OCI-LY7 (cell line): Measurements from ENCODE around the gene TOB2. TPM values are rescaled to one million over a fixed set of nuclear protein-coding genes. Genes with fewer than 3 reads are reported as not detected.

Experiments used
- BruUV-seq: library from RNA; stranded (reverse); fragments of 400-500 nt; replicated peaks from 2 replicates; lab custom pipeline; 2021; lab: Mats Ljungman, UMichigan
- CTCF ChIA-PET: fragments of 300-600 bp; sonication (Branson Sonifier 250); formaldehyde crosslinking; loops from one replicate; lab custom pipeline; 2022; ENCODE audit warnings: antibody characterized with exemption; ENCODE audit not compliant: unreplicated experiment; lab: Charles Lee
- POLR2A ChIA-PET: fragments of 300-600 bp; sonication (Branson Sonifier 250); formaldehyde crosslinking; loops from one replicate; lab custom pipeline; 2022; ENCODE audit warnings: antibody characterized with exemption; lab: Charles Lee
- DNase-seq: peaks from one replicate; pipeline ENCODE4 v3.0.0-alpha.2; 2015; ENCODE audit warnings: low spot score
- H2AFZ ChIP-seq: fragments of 200-600 bp; sonication (generic), shearing (Covaris generic); 2 replicates; pipeline ENCODE4 v1.6.1; 2014; ENCODE audit warnings: mild to moderate bottlenecking, antibody characterized with exemption, low read length, moderate library complexity
- H3K27ac ChIP-seq: fragments of 200-600 bp; sonication (generic); 2 replicates; pipeline ENCODE4 v1.5.1; 2014; ENCODE audit warnings: mixed run types, low read depth, mild to moderate bottlenecking, moderate library complexity, low read length, inconsistent platforms; ENCODE audit not compliant: poor library complexity, severe bottlenecking
- H3K36me3 ChIP-seq: fragments of 200-600 bp; sonication (generic); 2 replicates; pipeline ENCODE4 v1.6.1; 2014; ENCODE audit warnings: mild to moderate bottlenecking, antibody characterized with exemption, low read length, moderate library complexity, mixed read lengths; ENCODE audit not compliant: insufficient read depth
- H3K4me1 ChIP-seq: fragments of 200-600 bp; sonication (generic); 2 replicates; pipeline ENCODE4 v1.5.1; 2014; ENCODE audit warnings: mild to moderate bottlenecking, low read length; ENCODE audit not compliant: insufficient read depth, poor library complexity, severe bottlenecking
- H3K4me2 ChIP-seq: fragments of 200-600 bp; sonication (generic); 2 replicates; pipeline ENCODE4 v1.6.1; 2014; ENCODE audit warnings: mild to moderate bottlenecking, low read length
- H3K4me3 ChIP-seq: fragments of 200-600 bp; sonication (generic); 2 replicates; pipeline ENCODE4 v1.5.1; 2014; ENCODE audit warnings: mild to moderate bottlenecking, low read depth, low read length; ENCODE audit not compliant: poor library complexity, severe bottlenecking
- H3K79me2 ChIP-seq: fragments of 200-600 bp; sonication (generic); 2 replicates; pipeline ENCODE4 v1.6.1; 2016; ENCODE audit warnings: low read depth, mild to moderate bottlenecking, low read length, moderate library complexity, mixed read lengths; ENCODE audit not compliant: insufficient read depth
- H3K9me2 ChIP-seq: fragments of 200-600 bp; sonication (generic); 2 replicates; pipeline ENCODE4 v1.6.1; 2016; ENCODE audit warnings: mild to moderate bottlenecking, low read length, mixed read lengths; ENCODE audit not compliant: insufficient read depth
- H3K9me3 ChIP-seq: fragments of 200-600 bp; sonication (generic); 2 replicates; pipeline ENCODE4 v1.6.1; 2014; ENCODE audit warnings: mild to moderate bottlenecking, mixed run types, low read length, mixed read lengths
- H4K20me1 ChIP-seq: fragments of 200-600 bp; sonication (generic); 2 replicates; pipeline ENCODE4 v1.6.1; 2014; ENCODE audit warnings: mild to moderate bottlenecking, antibody characterized with exemption, low read length, moderate library complexity, mixed read lengths; ENCODE audit not compliant: insufficient read depth
- CTCF ChIP-seq: fragments of 200-600 bp; sonication (generic); conservative IDR thresholded peaks from 2 replicates; pipeline ENCODE4 v1.5.1; 2014; ENCODE audit warnings: mild to moderate bottlenecking, antibody characterized with exemption, low read length, moderate library complexity, mixed read lengths
- EZH2phosphoT487 ChIP-seq: fragments of 200-600 bp; sonication (generic); IDR thresholded peaks from 2 replicates; pipeline ENCODE4 v1.6.1; 2018; ENCODE audit warnings: low read depth, borderline replicate concordance, mild to moderate bottlenecking, mixed run types, antibody characterized with exemption, low read length, moderate library complexity, mixed read lengths
- intact Hi-C: fragments of 100-400 bp; cut with micrococcal nuclease; formaldehyde crosslinking; loops from one replicate; pipeline ENCODE4 v1.10.0; 2022; ENCODE audit not compliant: unreplicated experiment
- total RNA-seq, 2 experiments: library from RNA; depleted of rRNA in 1 of 2; stranded (reverse); fragments of >200 nt in 1 of 2; shearing (Covaris generic) in 1 of 2; gene quantifications; 2 replicates each; pipeline ENCODE4 v1.2.3, GENCODE V29; 2014 to 2022

TOB2 gene
- total RNA-seq, 2 experiments from 2014 or later, result 13.5 to 27.0 TPM

- H3K4me2 ChIP-seq, result no peak overlapping the region
- no peak overlapping the region for H2AFZ ChIP-seq
- H3K27ac ChIP-seq, result no peak overlapping the region
- no peaks in the 10 kb centered on the region for H3K9me3 ChIP-seq
- H3K79me2 ChIP-seq, result no peaks in the 10 kb centered on the region
- TF ChIP-seq CTCF (no peak), EZH2phosphoT487 (no peak)
- H3K4me1 ChIP-seq, result peaks cover 24% of the 10 kb centered on the region
- intact Hi-C loops, result loop anchor here (10.0 kb wide), 1 partner anchor 79 kb away; the partner anchor contains the start of gene ZC3H7B
- BruUV-seq, result no TSS peak
- peaks cover 11% of the 10 kb centered on the region for H3K36me3 ChIP-seq
- H3K9me2 ChIP-seq, result no peaks in the 10 kb centered on the region
- no peaks in the 10 kb centered on the region for H4K20me1 ChIP-seq
- CTCF ChIA-PET, result no interaction called here
- no peak for DNase-seq
- H3K4me3 ChIP-seq, result no peak overlapping the region
- POLR2A ChIA-PET, result no interaction called here
Observed at GRCh38 chr22:41384128-41384527, 62.5 kb downstream of the TOB2 start.

Other genes with a start within 250 kb of the TOB2 start
- 23.3 and 28.1 TPM in 2 replicates for gene L3MBTL2, start 241.5 kb downstream of the TOB2 start, total RNA-seq (2014; rRNA removed; shearing (Covaris generic))
- 25.6 and 33.4 TPM in 2 replicates for gene L3MBTL2, start 241.5 kb downstream of the TOB2 start, total RNA-seq (2022)
- 0.26 and 0.60 TPM in 2 replicates for gene CHADL, start 205.9 kb downstream of the TOB2 start, total RNA-seq (2014; rRNA removed; shearing (Covaris generic))
- gene CHADL, start 205.9 kb downstream of the TOB2 start, total RNA-seq (2022), result 0.42 TPM in 1 of 2 replicates, not detected in the other
- 81.7 and 108 TPM in 2 replicates for gene RANGAP1, start 160.6 kb downstream of the TOB2 start, total RNA-seq (2014; rRNA removed; shearing (Covaris generic))
- gene RANGAP1, start 160.6 kb downstream of the TOB2 start, total RNA-seq (2022), result 119 and 128 TPM in 2 replicates
- gene ZC3H7B, start 145.3 kb downstream of the TOB2 start, total RNA-seq (2014; rRNA removed; shearing (Covaris generic)), result 42.4 and 46.7 TPM in 2 replicates
- 55.1 and 56.3 TPM in 2 replicates for gene ZC3H7B, start 145.3 kb downstream of the TOB2 start, total RNA-seq (2022)
- gene TEF, start 64.9 kb downstream of the TOB2 start, total RNA-seq (2014; rRNA removed; shearing (Covaris generic)), result 4.3 and 6.8 TPM in 2 replicates
- gene TEF, start 64.9 kb downstream of the TOB2 start, total RNA-seq (2022), result 6.1 and 7.0 TPM in 2 replicates
- gene PHF5A, start 21.9 kb upstream of the TOB2 start, total RNA-seq (2014; rRNA removed; shearing (Covaris generic)), result 87.9 and 98.8 TPM in 2 replicates
- gene PHF5A, start 21.9 kb upstream of the TOB2 start, total RNA-seq (2022), result 60.9 and 62.1 TPM in 2 replicates
- gene ACO2, start 22.3 kb upstream of the TOB2 start, total RNA-seq (2014; rRNA removed; shearing (Covaris generic)), result 61.5 and 69.0 TPM in 2 replicates
- gene ACO2, start 22.3 kb upstream of the TOB2 start, total RNA-seq (2022), result 102 and 107 TPM in 2 replicates
- gene POLR3H, start 97.7 kb upstream of the TOB2 start, total RNA-seq (2014; rRNA removed; shearing (Covaris generic)), result 26.6 and 28.5 TPM in 2 replicates
- 41.0 and 48.3 TPM in 2 replicates for gene POLR3H, start 97.7 kb upstream of the TOB2 start, total RNA-seq (2022)
- gene CSDC2, start 114.2 kb upstream of the TOB2 start, total RNA-seq (2014; rRNA removed; shearing (Covaris generic)), result not detected in 2 replicates
- gene CSDC2, start 114.2 kb upstream of the TOB2 start, total RNA-seq (2022), result not detected in 2 replicates
- gene PMM1, start 143.0 kb upstream of the TOB2 start, total RNA-seq (2014; rRNA removed; shearing (Covaris generic)), result 17.0 and 17.5 TPM in 2 replicates
- gene PMM1, start 143.0 kb upstream of the TOB2 start, total RNA-seq (2022), result 40.5 and 45.7 TPM in 2 replicates
- gene DESI1, start 174.2 kb upstream of the TOB2 start, total RNA-seq (2014; rRNA removed; shearing (Covaris generic)), result 20.4 and 39.0 TPM in 2 replicates
- 59.0 and 65.0 TPM in 2 replicates for gene DESI1, start 174.2 kb upstream of the TOB2 start, total RNA-seq (2022)
- 378 and 419 TPM in 2 replicates for gene XRCC6, start 174.5 kb upstream of the TOB2 start, total RNA-seq (2014; rRNA removed; shearing (Covaris generic))
- gene XRCC6, start 174.5 kb upstream of the TOB2 start, total RNA-seq (2022), result 374 and 426 TPM in 2 replicates
- gene SNU13, start 242.1 kb upstream of the TOB2 start, total RNA-seq (2014; rRNA removed; shearing (Covaris generic)), result 155 and 199 TPM in 2 replicates
- 246 and 253 TPM in 2 replicates for gene SNU13, start 242.1 kb upstream of the TOB2 start, total RNA-seq (2022)